ENCODE results near the gene RELA. TPM values are rescaled to one million over a fixed set of nuclear protein-coding genes. Genes with fewer than 3 reads are reported as not detected.

Gene RELA
- total and polyA plus RNA-seq, 2 of the 13 experiments (the other 11 are each of a cell fraction or from before 2014, with no cell fraction given): 21.4 to 40.5 TPM

DNA sequence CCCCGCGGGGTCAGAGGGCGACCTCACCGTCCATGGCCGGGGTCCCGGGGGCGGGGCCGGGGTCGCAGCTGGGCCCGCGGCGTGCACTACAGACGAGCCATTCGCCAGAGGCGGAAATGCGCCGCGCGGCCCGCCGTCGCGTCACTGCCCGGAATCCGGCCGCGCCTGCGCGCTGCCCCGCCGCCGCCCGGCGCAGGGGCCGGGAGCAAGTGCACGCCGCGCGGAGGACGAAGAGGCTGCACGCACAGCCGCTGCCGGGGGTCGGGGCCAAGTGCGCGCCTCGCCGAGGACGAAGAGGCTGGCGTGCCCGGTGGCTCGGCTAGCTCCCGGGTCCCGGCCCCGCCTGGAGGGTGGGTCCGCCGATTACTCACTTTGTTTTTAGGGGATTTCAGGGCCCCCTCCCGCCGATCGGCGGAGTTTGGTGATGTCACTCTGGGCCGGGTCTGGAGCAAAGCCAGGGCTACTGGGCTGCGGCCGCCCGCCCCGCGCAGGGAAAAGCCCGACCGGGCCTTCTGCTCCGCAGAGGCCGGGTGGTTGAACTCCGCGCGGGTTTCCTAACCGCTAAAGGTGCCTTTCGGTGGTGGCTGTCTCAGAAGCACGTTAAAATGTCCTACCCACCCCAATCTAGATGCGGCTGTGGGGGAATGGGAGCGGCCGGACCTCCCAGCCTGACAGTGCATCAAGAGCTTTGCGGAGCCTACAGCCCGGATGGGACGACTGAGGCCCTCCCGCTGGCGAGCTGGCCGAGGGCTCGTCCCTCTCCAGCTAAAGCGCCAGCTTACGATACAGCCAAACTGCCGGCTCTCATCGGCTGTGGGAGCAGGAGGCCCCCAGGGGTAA, at the start of gene RELA (continued):
- TF ChIP-seq NFYC (CRISPR knock-in tag; IDR thresholded peaks at IDR 0.05): no peak
- TF ChIP-seq, protein P1, sequence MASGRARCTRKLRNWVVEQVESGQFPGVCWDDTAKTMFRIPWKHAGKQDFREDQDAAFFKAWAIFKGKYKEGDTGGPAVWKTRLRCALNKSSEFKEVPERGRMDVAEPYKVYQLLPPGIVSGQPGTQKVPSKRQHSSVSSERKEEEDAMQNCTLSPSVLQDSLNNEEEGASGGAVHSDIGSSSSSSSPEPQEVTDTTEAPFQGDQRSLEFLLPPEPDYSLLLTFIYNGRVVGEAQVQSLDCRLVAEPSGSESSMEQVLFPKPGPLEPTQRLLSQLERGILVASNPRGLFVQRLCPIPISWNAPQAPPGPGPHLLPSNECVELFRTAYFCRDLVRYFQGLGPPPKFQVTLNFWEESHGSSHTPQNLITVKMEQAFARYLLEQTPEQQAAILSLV (CRISPR knock-in tag; IDR thresholded peaks at IDR 0.05; ENCODE audit: borderline replicate concordance): no peak
- 0 out of 2 replicates have a peak, but pooled peaks have one; percentile 48 for TF ChIP-seq ZNF790 (CRISPR knock-in tag; IDR thresholded peaks at IDR 0.05; ENCODE audit: borderline replicate concordance)
- no peak for TF ChIP-seq RELA (CRISPR knock-in tag; IDR thresholded peaks at IDR 0.05)
- no peak for TF ChIP-seq RARG (CRISPR knock-in tag; IDR thresholded peaks at IDR 0.05; ENCODE audit: low read depth)
- TF ChIP-seq POLR2AphosphoS5 (IDR thresholded peaks at IDR 0.05; ENCODE audit: low read depth, low read length): peak; percentile 32; the same call in 1 of the 2 replicates
- peak; percentile 46; the same call in 1 of the 2 replicates for TF ChIP-seq ZNF329 (CRISPR knock-in tag; IDR thresholded peaks at IDR 0.05; ENCODE audit: low read depth)
- TF ChIP-seq ZNF18 (CRISPR knock-in tag; IDR thresholded peaks at IDR 0.05; ENCODE audit: insufficient replicate concordance): peak; percentile 57
- no peak for TF ChIP-seq KDM3A (CRISPR knock-in tag; IDR thresholded peaks at IDR 0.05; ENCODE audit: low read depth)
- TF ChIP-seq, protein P2, sequence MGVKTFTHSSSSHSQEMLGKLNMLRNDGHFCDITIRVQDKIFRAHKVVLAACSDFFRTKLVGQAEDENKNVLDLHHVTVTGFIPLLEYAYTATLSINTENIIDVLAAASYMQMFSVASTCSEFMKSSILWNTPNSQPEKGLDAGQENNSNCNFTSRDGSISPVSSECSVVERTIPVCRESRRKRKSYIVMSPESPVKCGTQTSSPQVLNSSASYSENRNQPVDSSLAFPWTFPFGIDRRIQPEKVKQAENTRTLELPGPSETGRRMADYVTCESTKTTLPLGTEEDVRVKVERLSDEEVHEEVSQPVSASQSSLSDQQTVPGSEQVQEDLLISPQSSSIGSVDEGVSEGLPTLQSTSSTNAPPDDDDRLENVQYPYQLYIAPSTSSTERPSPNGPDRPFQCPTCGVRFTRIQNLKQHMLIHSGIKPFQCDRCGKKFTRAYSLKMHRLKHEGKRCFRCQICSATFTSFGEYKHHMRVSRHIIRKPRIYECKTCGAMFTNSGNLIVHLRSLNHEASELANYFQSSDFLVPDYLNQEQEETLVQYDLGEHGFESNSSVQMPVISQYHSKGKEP (CRISPR knock-in tag; IDR thresholded peaks at IDR 0.05): no peak; the same call in 1 of the 2 replicates
- no peak for TF ChIP-seq GMEB2 (CRISPR knock-in tag; IDR thresholded peaks at IDR 0.05; ENCODE audit: low read depth)
- no peak for TF ChIP-seq ATF6 (CRISPR knock-in tag; conservative IDR thresholded peaks at IDR 0.05)
- TF ChIP-seq MEIS1 (CRISPR knock-in tag; IDR thresholded peaks at IDR 0.05; ENCODE audit: borderline replicate concordance): 0 out of 2 replicates have a peak, but pooled peaks have one; percentile 5
- TF ChIP-seq, protein P3, sequence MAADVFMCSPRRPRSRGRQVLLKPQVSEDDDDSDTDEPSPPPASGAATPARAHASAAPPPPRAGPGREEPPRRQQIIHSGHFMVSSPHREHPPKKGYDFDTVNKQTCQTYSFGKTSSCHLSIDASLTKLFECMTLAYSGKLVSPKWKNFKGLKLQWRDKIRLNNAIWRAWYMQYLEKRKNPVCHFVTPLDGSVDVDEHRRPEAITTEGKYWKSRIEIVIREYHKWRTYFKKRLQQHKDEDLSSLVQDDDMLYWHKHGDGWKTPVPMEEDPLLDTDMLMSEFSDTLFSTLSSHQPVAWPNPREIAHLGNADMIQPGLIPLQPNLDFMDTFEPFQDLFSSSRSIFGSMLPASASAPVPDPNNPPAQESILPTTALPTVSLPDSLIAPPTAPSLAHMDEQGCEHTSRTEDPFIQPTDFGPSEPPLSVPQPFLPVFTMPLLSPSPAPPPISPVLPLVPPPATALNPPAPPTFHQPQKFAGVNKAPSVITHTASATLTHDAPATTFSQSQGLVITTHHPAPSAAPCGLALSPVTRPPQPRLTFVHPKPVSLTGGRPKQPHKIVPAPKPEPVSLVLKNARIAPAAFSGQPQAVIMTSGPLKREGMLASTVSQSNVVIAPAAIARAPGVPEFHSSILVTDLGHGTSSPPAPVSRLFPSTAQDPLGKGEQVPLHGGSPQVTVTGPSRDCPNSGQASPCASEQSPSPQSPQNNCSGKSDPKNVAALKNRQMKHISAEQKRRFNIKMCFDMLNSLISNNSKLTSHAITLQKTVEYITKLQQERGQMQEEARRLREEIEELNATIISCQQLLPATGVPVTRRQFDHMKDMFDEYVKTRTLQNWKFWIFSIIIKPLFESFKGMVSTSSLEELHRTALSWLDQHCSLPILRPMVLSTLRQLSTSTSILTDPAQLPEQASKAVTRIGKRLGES (CRISPR knock-in tag; IDR thresholded peaks at IDR 0.05; ENCODE audit: borderline replicate concordance): no peak; the same call in 1 of the 2 replicates
- peak; percentile 72 for TF ChIP-seq THAP11 (CRISPR knock-in tag; IDR thresholded peaks at IDR 0.05)

All from HepG2 (cell line).